ENCODE data around the gene TMEM63A.

Gene TMEM63A

GRCh38 chr1:225896937-225897549 lies 14.9 kb upstream of the TMEM63A start:
- H3K4me3 ChIP-seq (replicated peaks; ENCODE audit: low read depth, low read length): no peak overlapping the region
- DNase-seq (ENCODE audit: low read depth): no peak
- no peak for TF ChIP-seq CTCF (IDR thresholded peaks at IDR 0.05; ENCODE audit: low read length, missing control alignments)

GRCh38 chr1:225896494-225896893 lies 14.3 kb upstream of the TMEM63A start:
- no peak for TF ChIP-seq CTCF (IDR thresholded peaks at IDR 0.05; ENCODE audit: low read length, missing control alignments)
- no peak overlapping the region for H3K4me3 ChIP-seq (replicated peaks; ENCODE audit: low read depth, low read length)
- DNase-seq (ENCODE audit: low read depth): no peak

DNA sequence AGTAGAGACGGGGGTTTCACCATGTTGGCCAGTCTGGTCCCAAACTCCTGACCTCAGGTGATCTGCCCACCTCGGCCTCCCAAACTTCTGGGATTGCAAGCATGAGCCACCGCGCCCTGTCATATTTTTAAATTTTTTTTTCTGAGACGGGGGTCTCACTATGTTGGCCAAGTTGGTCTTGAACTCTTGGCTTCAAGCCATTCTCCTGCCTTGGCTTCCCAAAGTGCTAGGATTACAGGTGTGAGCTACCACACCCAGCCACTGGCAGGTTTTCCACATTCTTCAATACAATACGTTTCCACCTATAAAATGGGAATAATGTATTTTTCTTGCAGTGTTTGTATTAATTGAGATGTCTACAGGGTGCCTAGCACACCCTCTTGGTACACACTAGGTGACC lies 10.1 kb upstream of the TMEM63A start:
- no peak overlapping the region for H3K4me3 ChIP-seq (replicated peaks; ENCODE audit: low read depth, low read length)
- no peak for TF ChIP-seq CTCF (IDR thresholded peaks at IDR 0.05; ENCODE audit: low read length, missing control alignments)
- DNase-seq (ENCODE audit: low read depth): no peak

GRCh38 chr1:225891229-225891972 lies 9.2 kb upstream of the TMEM63A start:
- no peak for DNase-seq (ENCODE audit: low read depth)
- H3K4me3 ChIP-seq (replicated peaks; ENCODE audit: low read depth, low read length): no peak overlapping the region
- TF ChIP-seq CTCF (IDR thresholded peaks at IDR 0.05; ENCODE audit: low read length, missing control alignments): no peak

- no peak overlapping the region for H3K4me3 ChIP-seq (replicated peaks; ENCODE audit: low read depth, low read length)
- DNase-seq (ENCODE audit: low read depth): no peak
- no peak for TF ChIP-seq CTCF (IDR thresholded peaks at IDR 0.05; ENCODE audit: low read length, missing control alignments)
Measured at GRCh38 chr1:225890346-225891228, 8.4 kb upstream of the TMEM63A start.

DNA sequence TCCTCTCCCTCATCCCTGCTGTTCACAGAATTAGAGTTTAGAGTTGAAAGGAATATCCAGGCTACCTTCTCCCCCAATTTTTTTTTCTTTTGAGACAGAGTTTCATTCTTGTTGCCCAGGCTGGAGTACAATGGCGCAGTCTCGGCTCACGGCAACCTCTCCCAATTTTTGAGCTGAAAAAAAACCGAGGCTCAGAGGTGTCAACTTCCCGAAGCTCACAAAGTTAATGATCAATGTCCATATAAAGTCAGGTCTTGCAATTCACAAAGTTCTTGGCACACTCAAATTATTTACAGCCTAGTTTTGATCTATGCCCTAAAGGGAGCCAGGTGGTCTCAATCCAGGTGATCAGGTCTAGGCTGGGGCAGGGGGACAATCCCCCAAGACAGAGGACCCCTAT lies 7.6 kb upstream of the TMEM63A start:
- DNase-seq (ENCODE audit: low read depth): no peak
- no peak for TF ChIP-seq CTCF (IDR thresholded peaks at IDR 0.05; ENCODE audit: low read length, missing control alignments)
- H3K4me3 ChIP-seq (replicated peaks; ENCODE audit: low read depth, low read length): no peak overlapping the region

All from fibroblast of pulmonary artery (primary cell).